Measurements from ENCODE around the gene DONSON. TPM values are rescaled to one million over a fixed set of nuclear protein-coding genes. Genes with fewer than 3 reads are reported as not detected.
"Not testable (repeated sequence)": the region's sequence is repeated elsewhere in the genome, so short reads cannot be mapped to it uniquely, and the experiment has no call there.

Gene DONSON
- polyA plus RNA-seq, 3 donors, result 0.94 to 8.6 (median 1.5) TPM

DNA sequence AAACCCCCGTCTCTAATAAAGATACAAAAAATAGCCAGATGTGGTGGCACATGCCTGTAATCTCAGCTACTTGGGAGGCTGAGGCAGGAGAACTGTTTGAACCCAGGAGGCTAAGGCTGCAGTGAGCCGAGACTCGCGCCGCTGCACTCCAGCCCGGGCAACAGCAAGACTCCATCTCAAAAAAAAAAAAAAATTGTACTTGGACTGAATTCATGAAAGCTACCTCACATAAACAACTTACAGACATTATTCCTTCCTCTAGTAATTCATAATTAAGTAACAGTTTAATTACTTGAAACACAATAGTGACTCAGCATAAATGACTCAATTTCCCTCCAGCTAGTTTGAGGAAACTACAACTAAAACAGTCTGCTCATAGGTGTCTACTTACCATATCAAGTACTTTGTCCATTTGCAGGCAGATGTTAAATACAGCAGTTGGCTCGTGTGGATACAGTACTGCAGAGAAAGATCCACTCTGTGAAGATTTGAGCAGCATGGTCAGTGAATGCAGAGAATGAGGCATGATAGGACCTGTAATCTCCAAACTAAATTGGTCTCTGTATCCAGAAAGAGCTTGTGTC is 9.4 kb downstream of the DONSON start:
- Mint-ChIP-seq H3K4me3 (no peak overlapping the region), H3K4me1 (peaks cover 12% of the 10 kb centered on the region), H3K9me3 (no peaks in the 10 kb centered on the region), H3K27ac (peak overlapping the region in 4 of 7 donors; percentile 21 to 83 (median 27)), H3K36me3 (peaks cover 24 to 42% of the 10 kb centered on the region in 2 donors), H3K27me3 (ENCODE audit: low read depth in 3 of 3) (no peaks in the 10 kb centered on the region)
- Histone ChIP-seq H2AFZ (ENCODE audit: insufficient read depth, low read depth, low read length, poor library complexity, severe bottlenecking) (no peak overlapping the region), H3K79me2 (ENCODE audit: insufficient read depth, low read length) (peaks cover 6% of the 10 kb centered on the region), H3K27ac (ENCODE audit: low read depth in 1 of 2, low read length in 2 of 2) (peak overlapping the region in 1 of 2 donors; percentile 17), H3K36me3 (replicated peaks in 1 of 2; ENCODE audit: control insufficient read depth in 1 of 2, insufficient read depth in 2 of 2, low read length in 2 of 2) (peaks cover 40 to 44% of the 10 kb centered on the region in 2 donors), H3K4me2 (replicated peaks; ENCODE audit: extremely low read depth, low read length, poor library complexity, severe bottlenecking) (no peak overlapping the region), H3K9me3 (replicated peaks in 1 of 2; ENCODE audit: control insufficient read depth in 1 of 2, insufficient read depth in 1 of 2, low read length in 2 of 2) (no peaks in the 10 kb centered on the region), H3K27me3 (ENCODE audit: control insufficient read depth in 2 of 2, insufficient read depth in 2 of 2, low read length in 2 of 2) (no peaks in the 10 kb centered on the region), H4K20me1 (ENCODE audit: insufficient read depth, low read length) (peaks cover 53% of the 10 kb centered on the region), H3K4me3 (replicated peaks in 1 of 3; ENCODE audit: low read depth in 2 of 3, low read length in 3 of 3) (no peak overlapping the region), H3K4me1 (ENCODE audit: control insufficient read depth in 1 of 2, insufficient read depth in 2 of 2, low read length in 2 of 2) (peaks cover 5 to 7% of the 10 kb centered on the region in 2 donors), H3K9ac (ENCODE audit: insufficient read depth, low read length, poor library complexity, severe bottlenecking) (no peak overlapping the region)
- no CpG with 5 or more reads among the region's 7 CpGs for WGBS (ENCODE audit: insufficient coverage)
- intact Hi-C loops (cut with micrococcal nuclease), result no loop called here
- peak in 2 of 3 donors; percentile 35 to 37 for DNase-seq
- TF ChIP-seq, protein P1, sequence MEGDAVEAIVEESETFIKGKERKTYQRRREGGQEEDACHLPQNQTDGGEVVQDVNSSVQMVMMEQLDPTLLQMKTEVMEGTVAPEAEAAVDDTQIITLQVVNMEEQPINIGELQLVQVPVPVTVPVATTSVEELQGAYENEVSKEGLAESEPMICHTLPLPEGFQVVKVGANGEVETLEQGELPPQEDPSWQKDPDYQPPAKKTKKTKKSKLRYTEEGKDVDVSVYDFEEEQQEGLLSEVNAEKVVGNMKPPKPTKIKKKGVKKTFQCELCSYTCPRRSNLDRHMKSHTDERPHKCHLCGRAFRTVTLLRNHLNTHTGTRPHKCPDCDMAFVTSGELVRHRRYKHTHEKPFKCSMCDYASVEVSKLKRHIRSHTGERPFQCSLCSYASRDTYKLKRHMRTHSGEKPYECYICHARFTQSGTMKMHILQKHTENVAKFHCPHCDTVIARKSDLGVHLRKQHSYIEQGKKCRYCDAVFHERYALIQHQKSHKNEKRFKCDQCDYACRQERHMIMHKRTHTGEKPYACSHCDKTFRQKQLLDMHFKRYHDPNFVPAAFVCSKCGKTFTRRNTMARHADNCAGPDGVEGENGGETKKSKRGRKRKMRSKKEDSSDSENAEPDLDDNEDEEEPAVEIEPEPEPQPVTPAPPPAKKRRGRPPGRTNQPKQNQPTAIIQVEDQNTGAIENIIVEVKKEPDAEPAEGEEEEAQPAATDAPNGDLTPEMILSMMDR (IDR thresholded peaks at IDR 0.05), result no peak

DNA sequence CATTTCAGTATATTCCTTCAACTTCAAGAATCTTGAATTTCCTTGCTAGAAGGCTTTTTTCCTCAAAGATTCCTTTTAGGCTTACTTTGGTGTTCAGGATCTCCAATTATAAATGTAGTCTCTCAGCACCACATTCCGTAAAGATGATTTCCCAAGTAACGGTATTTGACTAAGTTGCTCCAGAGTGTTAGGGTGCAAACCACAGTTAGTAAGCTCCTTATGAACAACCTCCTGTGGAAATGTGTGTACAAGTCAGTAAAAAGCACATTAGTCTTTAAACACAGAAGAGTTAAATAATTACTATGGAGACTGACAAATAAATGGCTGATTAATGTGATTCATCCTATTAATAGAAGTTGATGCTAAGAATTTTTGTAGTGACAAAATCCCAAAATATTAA is 10.3 kb downstream of the DONSON start:
- intact Hi-C loops (cut with micrococcal nuclease), result no loop called here
- TF ChIP-seq, protein P1 (IDR thresholded peaks at IDR 0.05), result no peak
- no peak overlapping the region for H3K9ac ChIP-seq (ENCODE audit: insufficient read depth, low read length, poor library complexity, severe bottlenecking)
- no peak overlapping the region for H2AFZ ChIP-seq (ENCODE audit: insufficient read depth, low read depth, low read length, poor library complexity, severe bottlenecking)
- peaks cover 61% of the 10 kb centered on the region for H4K20me1 ChIP-seq (ENCODE audit: insufficient read depth, low read length)
- peaks cover 5 to 7% of the 10 kb centered on the region in 2 donors for H3K4me1 ChIP-seq (ENCODE audit: control insufficient read depth in 1 of 2, insufficient read depth in 2 of 2, low read length in 2 of 2)
- H3K27me3 ChIP-seq (ENCODE audit: control insufficient read depth in 2 of 2, insufficient read depth in 2 of 2, low read length in 2 of 2), result no peaks in the 10 kb centered on the region
- WGBS (ENCODE audit: insufficient coverage), result no CpG with 5 or more reads among the region's 2 CpGs
- Mint-ChIP-seq H3K9me3 (no peaks in the 10 kb centered on the region), H3K27me3 (ENCODE audit: low read depth in 3 of 3) (no peaks in the 10 kb centered on the region), H3K27ac (no peak overlapping the region), H3K4me1 (peaks cover 12% of the 10 kb centered on the region), H3K4me3 (no peak overlapping the region), H3K36me3 (peaks cover 30 to 49% of the 10 kb centered on the region in 2 donors)
- H3K36me3 ChIP-seq (replicated peaks in 1 of 2; ENCODE audit: control insufficient read depth in 1 of 2, insufficient read depth in 2 of 2, low read length in 2 of 2), result peaks cover 48 to 52% of the 10 kb centered on the region in 2 donors
- no peaks in the 10 kb centered on the region for H3K9me3 ChIP-seq (replicated peaks in 1 of 2; ENCODE audit: control insufficient read depth in 1 of 2, insufficient read depth in 1 of 2, low read length in 2 of 2)
- no peak overlapping the region for H3K4me2 ChIP-seq (replicated peaks; ENCODE audit: extremely low read depth, low read length, poor library complexity, severe bottlenecking)
- H3K79me2 ChIP-seq (ENCODE audit: insufficient read depth, low read length), result peaks cover 14% of the 10 kb centered on the region
- H3K27ac ChIP-seq (ENCODE audit: low read depth in 1 of 2, low read length in 2 of 2), result peak overlapping the region in 1 of 2 donors; percentile 17
- DNase-seq, result no peak
- H3K4me3 ChIP-seq (replicated peaks in 1 of 3; ENCODE audit: low read depth in 2 of 3, low read length in 3 of 3), result no peak overlapping the region

DNA sequence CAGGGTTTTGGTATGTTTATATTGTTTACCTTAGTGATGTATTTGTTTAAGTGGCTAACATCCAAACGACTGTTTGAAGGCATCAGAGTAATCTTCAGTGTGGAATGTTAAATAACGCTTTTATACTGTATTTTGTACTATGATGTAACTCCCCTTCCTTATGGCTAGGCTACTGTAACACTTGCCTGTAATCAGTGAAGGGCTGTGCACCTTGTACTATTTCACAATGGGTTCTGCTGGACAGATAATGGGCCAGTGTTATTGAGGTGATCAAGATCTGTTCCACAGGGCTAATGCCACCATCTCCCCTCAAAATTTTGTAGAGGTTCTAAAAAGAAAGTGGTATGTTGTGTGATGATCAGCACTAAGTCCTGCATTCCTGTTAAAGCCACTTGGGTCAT is 11.7 kb downstream of the DONSON start:
- H3K4me3 Mint-ChIP-seq; H3K9me3 ChIP-seq (replicated peaks in 1 of 2; ENCODE audit: control insufficient read depth in 1 of 2, insufficient read depth in 1 of 2, low read length in 2 of 2); H3K9ac ChIP-seq (ENCODE audit: insufficient read depth, low read length, poor library complexity, severe bottlenecking); intact Hi-C loops (cut with micrococcal nuclease); H3K27me3 ChIP-seq (ENCODE audit: control insufficient read depth in 2 of 2, insufficient read depth in 2 of 2, low read length in 2 of 2); DNase-seq; H3K4me1 ChIP-seq (ENCODE audit: control insufficient read depth in 1 of 2, insufficient read depth in 2 of 2, low read length in 2 of 2); H3K4me3 ChIP-seq (replicated peaks in 1 of 3; ENCODE audit: low read depth in 2 of 3, low read length in 3 of 3); H3K9me3 Mint-ChIP-seq; H3K4me2 ChIP-seq (replicated peaks; ENCODE audit: extremely low read depth, low read length, poor library complexity, severe bottlenecking); H3K27me3 Mint-ChIP-seq (ENCODE audit: low read depth in 3 of 3); H2AFZ ChIP-seq (ENCODE audit: insufficient read depth, low read depth, low read length, poor library complexity, severe bottlenecking): not testable (repeated sequence)
- Mint-ChIP-seq H3K4me1 (peaks cover 12% of the 10 kb centered on the region), H3K36me3 (peaks cover 38 to 54% of the 10 kb centered on the region in 2 donors), H3K27ac (peak overlapping the region in 2 of 7 donors; percentile 23 to 30)
- Histone ChIP-seq H3K36me3 (replicated peaks in 1 of 2; ENCODE audit: control insufficient read depth in 1 of 2, insufficient read depth in 2 of 2, low read length in 2 of 2) (peaks cover 59 to 66% of the 10 kb centered on the region in 2 donors), H4K20me1 (ENCODE audit: insufficient read depth, low read length) (peaks cover 75% of the 10 kb centered on the region), H3K27ac (ENCODE audit: low read depth in 1 of 2, low read length in 2 of 2) (peak overlapping the region in 1 of 2 donors; percentile 41), H3K79me2 (ENCODE audit: insufficient read depth, low read length) (peaks cover 22% of the 10 kb centered on the region)
- WGBS (ENCODE audit: insufficient coverage), result no CpG with 5 or more reads among the region's 2 CpGs

Data from CD14-positive monocyte (primary cell).